GM12878 (cell line): ENCODE measurements around the gene MYL3. TPM values are rescaled to one million over a fixed set of nuclear protein-coding genes. Genes with fewer than 3 reads are reported as not detected.

Source experiments
- ATAC-seq: fragments of 200-7000 bp; cut with Tn5 transposase; 3 replicates; pipeline ENCODE4 v1.9.1; 2020; ENCODE audit warnings: mild to moderate bottlenecking, moderate library complexity
- BruUV-seq: library from RNA; stranded (reverse); fragments of 400-500 nt; replicated peaks from 2 replicates; lab custom pipeline; 2021; lab: Mats Ljungman, UMichigan
- CTCF ChIA-PET: fragments of 300-600 bp; sonication (Branson Sonifier 250); formaldehyde crosslinking; extraction: SDS; loops from one replicate; lab custom pipeline; 2021; ENCODE audit warnings: inconsistent platforms; lab: Yijun Ruan, JAX
- POLR2A ChIA-PET: fragments of 350-600 bp; formaldehyde crosslinking; extraction: SDS; loops from one replicate; lab custom pipeline; 2021; ENCODE audit warnings: inconsistent platforms; lab: Charles Lee
- RAD21 ChIA-PET: fragments of 300-600 bp; sonication (Branson Sonifier 250); formaldehyde crosslinking; loops from one replicate; lab custom pipeline; 2023; ENCODE audit warnings: antibody characterized with exemption; ENCODE audit not compliant: unreplicated experiment; lab: Charles Lee
- SMC1A ChIA-PET: fragments of 300-600 bp; sonication (Branson Sonifier 250); formaldehyde crosslinking; loops from one replicate; lab custom pipeline; 2023; ENCODE audit not compliant: unreplicated experiment, uncharacterized antibody; lab: Charles Lee
- DNase-seq: peaks from one replicate; pipeline ENCODE4 v3.0.0-alpha.2; 2011; ENCODE audit warnings: low read depth, low spot score
- FAIRE-seq: peaks from 3 replicates; lab custom pipeline; 2011; peaks lifted over from hg19 to GRCh38; lab: Jason Lieb, UNC
- H2AFZ ChIP-seq: 2 replicates; pipeline ENCODE4 v1.6.0; 2011; ENCODE audit warnings: low read depth, low read length, control low read depth; ENCODE audit not compliant: control insufficient read depth
- H3K27ac ChIP-seq: 2 replicates; pipeline ENCODE4 v1.5.1; 2011; ENCODE audit warnings: control low read depth; ENCODE audit not compliant: control insufficient read depth, insufficient read depth
- H3K27me3 ChIP-seq, 2 experiments: replicated peaks in 1 of 2; 2 replicates each; pipeline versions ENCODE4 v1.6.0 to v1.6.1; 2011; ENCODE audit warnings: low read length in 1 of 2; ENCODE audit not compliant: control insufficient read depth in 2 of 2, insufficient read depth in 2 of 2
- H3K36me3 ChIP-seq, 2 experiments: 2 replicates each; pipeline ENCODE4 v1.5.1; 2011; ENCODE audit warnings: low read length in 1 of 2; ENCODE audit not compliant: control insufficient read depth in 2 of 2, insufficient read depth in 2 of 2
- H3K4me1 ChIP-seq: 2 replicates; pipeline ENCODE4 v1.6.1; 2011; ENCODE audit warnings: mild to moderate bottlenecking, low read length, moderate library complexity, mixed read lengths; ENCODE audit not compliant: control insufficient read depth, insufficient read depth
- H3K4me2 ChIP-seq: 2 replicates; pipeline ENCODE4 v1.6.0; 2011; ENCODE audit warnings: control low read depth; ENCODE audit not compliant: control insufficient read depth, insufficient read depth
- H3K4me3 ChIP-seq: fragments of 200-600 bp; sonication (generic); 2 replicates; pipeline ENCODE4 v1.5.1; 2016
- H3K79me2 ChIP-seq: 2 replicates; pipeline ENCODE4 v1.6.0; 2011; ENCODE audit warnings: low read length; ENCODE audit not compliant: control insufficient read depth, insufficient read depth
- H3K9ac ChIP-seq: 2 replicates; pipeline ENCODE4 v1.8.0; 2011; ENCODE audit warnings: low read length, control low read depth, mixed read lengths; ENCODE audit not compliant: control insufficient read depth, insufficient read depth
- H3K9me3 ChIP-seq: replicated peaks from 3 replicates; pipeline ENCODE4 v1.5.1; 2011; ENCODE audit warnings: mild to moderate bottlenecking, low read length; ENCODE audit not compliant: control insufficient read depth, insufficient read depth
- H4K20me1 ChIP-seq: 2 replicates; pipeline ENCODE4 v1.6.0; 2011; ENCODE audit not compliant: control insufficient read depth, insufficient read depth
- KAT2A ChIP-seq: conservative IDR thresholded peaks from 2 replicates; pipeline ENCODE4 v1.6.1; 2011; ENCODE audit warnings: low read depth, low read length; ENCODE audit not compliant: control insufficient read depth
- MEF2A ChIP-seq: IDR thresholded peaks from 2 replicates; pipeline ENCODE4 v1.6.1; 2011; ENCODE audit warnings: low read depth, mild to moderate bottlenecking, low read length, moderate library complexity; ENCODE audit not compliant: insufficient read depth
- MLLT1 ChIP-seq: fragments of 450-650 bp; IDR thresholded peaks from 2 replicates; pipeline ENCODE4 v1.6.1; 2016; ENCODE audit warnings: mild to moderate bottlenecking
- MYB ChIP-seq: fragments of 150-350 bp; IDR thresholded peaks from 2 replicates; pipeline ENCODE4 v1.6.1; 2014; ENCODE audit warnings: mild to moderate bottlenecking, low read depth, low read length, borderline replicate concordance
- NFYA ChIP-seq: IDR thresholded peaks from 2 replicates; pipeline ENCODE4 v1.6.1; 2011; ENCODE audit warnings: low read depth, mild to moderate bottlenecking, low read length, improper control_type of control experiment, borderline replicate concordance
- TBL1XR1 ChIP-seq: IDR thresholded peaks from 2 replicates; pipeline ENCODE4 v1.6.1; 2012; ENCODE audit warnings: low read depth, low read length, improper control_type of control experiment
- TCF12 ChIP-seq: IDR thresholded peaks from 2 replicates; pipeline ENCODE4 v1.6.1; 2011; ENCODE audit warnings: low read depth, mild to moderate bottlenecking, low read length
- USF1 ChIP-seq: IDR thresholded peaks from 2 replicates; pipeline ENCODE4 v1.6.1; 2011; ENCODE audit warnings: borderline replicate concordance, low read depth, mild to moderate bottlenecking, moderate library complexity, mixed read lengths, low read length; ENCODE audit not compliant: insufficient read depth; ENCODE audit errors: extremely low read length
- ZBTB33 ChIP-seq: fragments of 450-650 bp; IDR thresholded peaks from 2 replicates; pipeline ENCODE4 v1.6.1; 2017; ENCODE audit warnings: mild to moderate bottlenecking
- ZBTB40 ChIP-seq: fragments of 450-650 bp; IDR thresholded peaks from 2 replicates; pipeline ENCODE4 v1.6.1; 2016; ENCODE audit warnings: mild to moderate bottlenecking, moderate library complexity, borderline replicate concordance
- WGBS: methylation state at CpG from one replicate; pipeline ENCODE4 v1.1.6; 2016; ENCODE audit warnings: low lambda C conversion rate; ENCODE audit not compliant: insufficient replicate concordance, insufficient coverage; ENCODE audit errors: missing lambda C conversion rate; 5-methylcytosine and 5-hydroxymethylcytosine counted together
- in situ Hi-C: fragments of 300-500 bp; cut with MboI; formaldehyde crosslinking; loops from 9 replicates; pipeline ENCODE4 v1.14.3; 2018; ENCODE audit warnings: mixed read lengths
- intact Hi-C: fragments of 100-400 bp; cut with micrococcal nuclease; formaldehyde crosslinking; loops from one replicate; pipeline ENCODE4 v1.14.2; 2022; ENCODE audit not compliant: unreplicated experiment
- polyA plus RNA-seq, 11 experiments: library from polyadenylated mRNA; depleted of rRNA in 4 of 11; unstranded in 6 of 11; stranded (reverse) in 5 of 11; fragments of >200 nt; fragmentation: Nextera tagmentation in 4 of 11; fragmentation: Illumina TruSeq in 1 of 11; extraction: Ambion mirVana in 4 of 11; extraction: Trizol in 1 of 11; gene quantifications; 1 replicate in 1 of 11; 2 replicates in 10 of 11; pipeline versions ENCODE4 v1.2.1 to v1.2.3, GENCODE V29; 2011 to 2016; ENCODE audit warnings: inconsistent platforms in 2 of 11, missing spikeins in 2 of 11, low read depth in 1 of 11
- total RNA-seq, 4 experiments: library from RNA; depleted of rRNA in 3 of 4; stranded (reverse); fragments of >200 nt in 3 of 4; fragmentation: Illumina TruSeq in 1 of 4; extraction: Trizol in 1 of 4; gene quantifications; 2 replicates each; pipeline versions ENCODE4 v1.2.1 to v1.2.3, GENCODE V29; 2013 to 2021

The MYL3 gene
- total and polyA plus RNA-seq, 10 of the 15 experiments (the other 5 are each of a cell fraction or from before 2014, with no cell fraction given), result 0.40 TPM; not detected in 9

- no peak for TF ChIP-seq MLLT1
- TF ChIP-seq NFYA, result no peak
- TF ChIP-seq MYB, result no peak
- no peak for TF ChIP-seq TCF12
- TF ChIP-seq USF1, result no peak
Observed at GRCh38 chr3:46900007-46900292, 36.7 kb upstream of the MYL3 start (continued).

GRCh38 chr3:46899151-46900006 is 36.1 kb upstream of the MYL3 start:
- Histone ChIP-seq H3K79me2 (no peaks in the 10 kb centered on the region), H3K9ac (no peak overlapping the region), H3K4me1 (no peaks in the 10 kb centered on the region), H2AFZ (no peak overlapping the region), H3K36me3 (no peaks in the 10 kb centered on the region), H3K27ac (no peak overlapping the region), H3K4me2 (no peak overlapping the region), H3K9me3 (no peaks in the 10 kb centered on the region), H3K4me3 (no peak overlapping the region), H3K27me3 (no peaks in the 10 kb centered on the region), H4K20me1 (no peaks in the 10 kb centered on the region)
- CTCF ChIA-PET, result interaction anchor here (0.6 to 0.9 kb wide), 2 partner anchors 10 to 35 kb away, joined by 3 read pairs; no protein-coding TSS in a partner anchor
- intact Hi-C loops (no loop called here), in situ Hi-C loops (loop anchor here (5.0 kb wide), 1 partner anchor 187 kb away; no protein-coding TSS in a partner anchor)
- FAIRE-seq, result no peak
- SMC1A ChIA-PET, result no interaction called here
- DNase-seq, result no peak
- 59% methylated on average over 20 of the region's 22 CpGs for WGBS
- POLR2A ChIA-PET, result interaction anchor here (0.5 kb wide), 1 partner anchor 74 kb away, joined by 3 read pairs; no protein-coding TSS in a partner anchor
- BruUV-seq, result no TSS peak
- no peak for ATAC-seq
- RAD21 ChIA-PET, result interaction anchor here (1.9 kb wide), 1 partner anchor 10 kb away, joined by 5 read pairs; no protein-coding TSS in a partner anchor
- TF ChIP-seq ZBTB33 (no peak), ZBTB40 (no peak), MEF2A (no peak), TBL1XR1 (no peak), KAT2A (no peak)
